ENCODE measurements around the gene CNTRL. TPM values are rescaled to one million over a fixed set of nuclear protein-coding genes. Genes with fewer than 3 reads are reported as not detected.
"Not testable (repeated sequence)": the region's sequence is repeated elsewhere in the genome, so short reads cannot be mapped to it uniquely, and the experiment has no call there.

Gene CNTRL
- total RNA-seq, 1 experiment from 2014 or later = 27.2 TPM

DNA sequence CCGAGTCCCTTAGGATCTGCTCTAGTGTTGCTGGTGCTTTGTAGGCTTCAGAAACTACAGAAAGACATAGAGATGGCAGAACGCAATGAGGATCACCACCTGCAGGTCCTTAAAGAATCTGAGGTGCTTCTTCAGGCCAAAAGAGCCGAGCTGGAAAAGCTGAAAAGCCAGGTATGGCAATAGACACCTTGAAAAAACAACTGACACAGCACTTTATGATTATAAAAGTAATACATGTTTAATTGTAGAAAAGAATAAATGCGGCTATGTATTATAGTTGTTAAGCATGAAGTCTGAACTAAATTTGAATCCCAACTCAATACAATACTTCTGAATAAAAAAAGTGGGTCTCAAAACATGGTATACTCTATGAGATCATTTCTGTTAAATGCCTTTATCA, 83.2 kb downstream of the CNTRL start:
- DNase-seq (ENCODE audit: low read depth, low spot score) = no peak
- in situ Hi-C loops (cut with HindIII; ENCODE audit: low pct_unique_long_range_greater_than_20kb, low sequenced_read_pairs) = no loop called here

DNA sequence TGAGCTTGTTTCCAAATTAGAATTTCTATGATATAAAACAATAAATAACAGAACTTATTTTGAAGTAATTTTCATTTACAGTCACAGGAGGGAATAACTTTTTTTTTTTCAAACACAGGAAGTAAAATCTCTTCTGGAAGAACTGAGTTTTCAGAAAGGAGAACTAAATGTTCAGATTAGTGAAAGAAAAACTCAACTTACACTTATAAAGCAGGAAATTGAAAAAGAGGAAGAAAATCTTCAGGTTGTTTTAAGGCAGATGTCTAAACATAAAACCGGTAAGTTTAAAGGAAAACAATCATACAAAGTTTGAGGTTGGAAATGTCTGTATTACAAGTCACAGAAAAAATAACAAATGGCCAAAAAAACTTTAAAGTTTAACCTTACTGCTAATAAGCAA, 85.3 kb downstream of the CNTRL start:
- DNase-seq (ENCODE audit: low read depth, low spot score) = no peak
- in situ Hi-C loops (cut with HindIII; ENCODE audit: low pct_unique_long_range_greater_than_20kb, low sequenced_read_pairs) = no loop called here

- in situ Hi-C loops (cut with HindIII; ENCODE audit: low pct_unique_long_range_greater_than_20kb, low sequenced_read_pairs) = no loop called here
- DNase-seq (ENCODE audit: low read depth, low spot score) = no peak
Observed at GRCh38 chr9:121168052-121168451, 93.3 kb downstream of the CNTRL start.

GRCh38 chr9:121169094-121169601, 94.4 kb downstream of the CNTRL start:
- DNase-seq (ENCODE audit: low read depth, low spot score) = peak; percentile 60
- in situ Hi-C loops (cut with HindIII; ENCODE audit: low pct_unique_long_range_greater_than_20kb, low sequenced_read_pairs) = no loop called here

DNA sequence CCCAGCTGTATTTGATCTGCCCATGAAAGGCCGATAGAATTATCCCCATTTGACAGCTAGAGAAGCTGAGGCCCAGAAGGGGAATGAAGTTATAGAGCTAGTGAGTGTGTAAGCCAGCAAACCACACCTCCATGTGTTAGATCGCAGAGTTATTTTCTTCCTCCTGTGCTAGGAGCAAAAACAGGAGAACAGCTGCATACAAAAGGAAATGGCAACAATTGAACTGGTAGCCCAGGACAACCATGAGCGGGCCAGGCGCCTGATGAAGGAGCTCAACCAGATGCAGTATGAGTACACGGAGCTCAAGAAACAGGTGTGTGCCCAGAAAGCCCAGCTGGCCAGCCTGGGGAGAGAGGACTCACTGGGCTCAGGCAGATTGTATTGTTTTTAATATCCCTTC, 96.5 kb downstream of the CNTRL start:
- no peak for DNase-seq (ENCODE audit: low read depth, low spot score)
- in situ Hi-C loops (cut with HindIII; ENCODE audit: low pct_unique_long_range_greater_than_20kb, low sequenced_read_pairs) = no loop called here

GRCh38 chr9:121172726-121173487, 98.2 kb downstream of the CNTRL start:
- in situ Hi-C loops (cut with HindIII; ENCODE audit: low pct_unique_long_range_greater_than_20kb, low sequenced_read_pairs) = no loop called here
- no peak for DNase-seq (ENCODE audit: low read depth, low spot score)

DNA sequence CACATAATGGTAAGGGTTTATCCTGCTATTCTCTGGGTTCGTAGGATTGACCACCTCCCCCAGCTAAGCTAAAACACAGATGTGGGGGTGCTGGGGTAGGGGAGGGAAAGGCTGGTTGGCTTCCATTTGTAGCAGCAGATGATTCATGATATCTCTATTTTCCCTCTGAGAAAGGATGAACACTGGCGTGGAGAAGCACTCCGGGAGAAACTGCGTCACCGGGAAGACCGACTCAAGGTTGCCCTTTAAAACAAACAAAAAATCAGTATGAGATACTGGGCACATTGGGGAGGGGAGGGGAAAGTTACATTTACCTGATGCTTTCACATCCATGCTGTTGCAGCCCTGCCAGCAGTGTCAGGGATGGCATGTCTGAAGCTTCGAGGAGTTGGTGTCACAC, 98.7 kb downstream of the CNTRL start:
- no peak for DNase-seq (ENCODE audit: low read depth, low spot score)
- in situ Hi-C loops (cut with HindIII; ENCODE audit: low pct_unique_long_range_greater_than_20kb, low sequenced_read_pairs) = no loop called here

DNA sequence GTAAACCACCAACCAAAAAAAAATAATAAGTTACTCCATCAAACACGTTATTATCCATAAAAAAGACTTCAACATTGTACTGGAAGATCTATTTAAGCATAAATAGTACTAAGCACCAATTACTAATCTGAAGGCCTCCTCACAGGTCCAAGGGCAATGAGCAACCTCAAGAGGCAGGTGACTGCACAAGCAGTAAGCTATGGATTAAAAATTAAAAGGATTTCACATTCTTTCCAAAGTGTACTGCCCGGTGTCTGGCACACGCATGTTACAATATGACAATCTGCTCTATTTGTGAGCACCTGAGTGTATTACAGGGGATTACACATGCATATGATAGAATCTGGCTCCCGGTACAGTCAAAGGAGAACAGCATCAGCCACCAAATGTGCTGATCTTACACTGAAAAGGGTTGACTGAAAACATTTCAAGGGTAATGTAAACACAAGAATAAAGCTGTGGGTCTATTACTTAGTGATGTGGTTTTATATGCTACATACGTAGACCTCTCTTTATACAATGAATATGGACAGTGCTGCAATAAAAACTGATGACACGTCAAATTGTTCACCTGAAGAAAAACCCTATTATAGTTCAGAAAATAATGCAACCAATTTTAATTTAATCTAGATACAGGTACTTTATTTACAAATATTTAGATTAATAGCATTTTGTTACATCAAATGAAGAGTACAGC, 104.1 kb downstream of the CNTRL start:
- in situ Hi-C loops (cut with HindIII; ENCODE audit: low pct_unique_long_range_greater_than_20kb, low sequenced_read_pairs) = no loop called here
- no peak for DNase-seq (ENCODE audit: low read depth, low spot score)

DNA sequence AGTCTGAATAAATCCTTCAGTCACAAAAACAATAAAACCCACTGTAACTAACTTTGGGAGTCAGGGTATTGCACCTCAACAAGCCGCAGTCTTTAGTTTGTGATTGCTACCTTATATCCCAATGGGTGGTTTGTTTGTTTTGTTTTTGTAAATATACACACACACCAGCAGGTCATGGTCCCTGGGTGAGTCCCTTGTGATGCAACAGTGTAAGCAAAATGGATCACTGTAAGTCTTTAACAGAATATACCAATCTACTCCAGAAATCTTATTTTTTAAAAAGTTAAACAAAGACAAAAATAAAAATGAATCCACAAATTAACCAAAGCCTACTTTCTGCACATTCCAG, 104.6 kb downstream of the CNTRL start:
- DNase-seq (ENCODE audit: low read depth, low spot score); in situ Hi-C loops (cut with HindIII; ENCODE audit: low pct_unique_long_range_greater_than_20kb, low sequenced_read_pairs): not testable (repeated sequence)

- DNase-seq (ENCODE audit: low read depth, low spot score) = no peak
- in situ Hi-C loops (cut with HindIII; ENCODE audit: low pct_unique_long_range_greater_than_20kb, low sequenced_read_pairs) = no loop called here
Observed at GRCh38 chr9:121179930-121180681, 105.4 kb downstream of the CNTRL start.

GRCh38 chr9:121182101-121182836, 107.5 kb downstream of the CNTRL start:
- in situ Hi-C loops (cut with HindIII; ENCODE audit: low pct_unique_long_range_greater_than_20kb, low sequenced_read_pairs) = no loop called here

DNA sequence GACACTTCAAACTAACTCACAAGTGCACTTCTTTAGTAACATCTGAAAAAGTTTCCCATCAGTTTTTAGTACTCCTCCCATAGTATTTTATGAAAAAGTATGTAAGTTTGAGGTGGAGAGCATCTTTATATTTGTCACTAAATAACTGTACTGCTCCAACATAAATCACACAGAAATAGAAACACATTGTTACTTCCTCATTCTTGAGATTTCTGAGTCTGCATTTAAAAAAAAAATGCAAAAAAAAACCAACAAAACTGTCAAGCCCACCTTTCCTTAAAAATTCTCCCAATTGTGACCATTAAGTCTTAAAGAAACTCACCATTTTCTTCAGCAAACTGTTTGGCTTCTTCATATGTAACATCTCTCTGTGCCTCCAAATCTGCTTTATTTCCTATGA, 108.2 kb downstream of the CNTRL start:
- in situ Hi-C loops (cut with HindIII; ENCODE audit: low pct_unique_long_range_greater_than_20kb, low sequenced_read_pairs) = no loop called here
- DNase-seq (ENCODE audit: low read depth, low spot score) = no peak

More at GRCh38 chr9:121182101-121182836, 107.5 kb downstream of the CNTRL start:
- no peak for DNase-seq (ENCODE audit: low read depth, low spot score)

- in situ Hi-C loops (cut with HindIII; ENCODE audit: low pct_unique_long_range_greater_than_20kb, low sequenced_read_pairs) = no loop called here
- DNase-seq (ENCODE audit: low read depth, low spot score) = no peak
Observed at GRCh38 chr9:121183666-121184423, 109.1 kb downstream of the CNTRL start.

DNA sequence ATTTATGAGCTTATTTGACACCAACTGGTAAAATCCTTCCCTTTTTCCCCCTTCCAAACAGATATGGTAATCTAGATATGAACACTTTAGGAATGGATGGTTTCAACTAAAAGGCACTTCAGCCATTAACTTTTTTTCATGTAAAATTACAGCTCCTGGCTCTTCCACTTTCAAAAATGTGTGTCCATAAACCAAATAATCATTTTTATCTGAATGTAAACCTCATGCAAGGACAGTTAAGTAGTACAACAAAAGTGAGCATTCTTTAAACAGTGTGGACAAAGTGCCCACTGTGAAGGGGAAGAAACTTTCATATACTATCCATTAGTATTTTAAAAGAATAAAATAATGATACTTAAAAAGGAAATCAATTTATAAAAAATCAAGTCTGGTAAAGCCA, 109.7 kb downstream of the CNTRL start:
- no peak for DNase-seq (ENCODE audit: low read depth, low spot score)
- in situ Hi-C loops (cut with HindIII; ENCODE audit: low pct_unique_long_range_greater_than_20kb, low sequenced_read_pairs) = no loop called here

DNA sequence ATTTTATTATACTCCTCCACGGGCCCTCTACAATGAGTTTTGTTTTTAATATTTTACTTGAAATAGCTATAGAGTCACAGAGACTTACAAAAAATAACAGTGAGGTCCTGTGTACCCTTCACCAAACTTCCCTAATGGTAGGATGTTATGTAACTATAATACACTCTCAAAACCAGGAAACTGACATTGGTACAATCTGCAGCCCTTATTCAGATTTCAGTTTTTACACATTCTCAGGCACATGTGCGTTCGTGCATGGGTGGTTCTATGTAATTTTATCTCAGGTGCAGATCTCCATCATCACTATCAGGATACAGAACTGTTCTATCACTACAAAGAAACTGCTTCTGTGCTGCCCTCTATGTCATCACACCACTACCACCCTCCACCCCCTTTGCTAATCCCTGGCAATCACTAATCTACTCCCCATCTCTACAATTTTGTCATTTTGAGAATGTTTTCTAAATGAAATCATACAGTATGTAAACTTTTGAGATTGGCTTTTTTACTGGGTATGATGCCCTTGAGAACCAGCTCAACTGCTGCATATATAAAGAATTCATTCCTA, 110.5 kb downstream of the CNTRL start:
- in situ Hi-C loops (cut with HindIII; ENCODE audit: low pct_unique_long_range_greater_than_20kb, low sequenced_read_pairs) = no loop called here
- DNase-seq (ENCODE audit: low read depth, low spot score) = no peak

- no peak for DNase-seq (ENCODE audit: low read depth, low spot score)
- in situ Hi-C loops (cut with HindIII; ENCODE audit: low pct_unique_long_range_greater_than_20kb, low sequenced_read_pairs) = no loop called here
Observed at GRCh38 chr9:121185774-121186403, 111.1 kb downstream of the CNTRL start.

Data from SK-MEL-5 (cell line).